OCI-LY7 (cell line): ENCODE data around the gene PRG3.

Experiments
- EZH2phosphoT487 ChIP-seq: fragments of 200-600 bp; sonication (generic); IDR thresholded peaks from 2 replicates; pipeline ENCODE4 v1.6.1; 2018; ENCODE audit warnings: low read depth, borderline replicate concordance, mild to moderate bottlenecking, mixed run types, antibody characterized with exemption, low read length, moderate library complexity, mixed read lengths
- TF ChIP-seq, protein P1 (sequence below): fragments of 200-600 bp; sonication (generic); conservative IDR thresholded peaks from 2 replicates; pipeline ENCODE4 v1.5.1; 2014; ENCODE audit warnings: mild to moderate bottlenecking, antibody characterized with exemption, low read length, moderate library complexity, mixed read lengths

DNA sequence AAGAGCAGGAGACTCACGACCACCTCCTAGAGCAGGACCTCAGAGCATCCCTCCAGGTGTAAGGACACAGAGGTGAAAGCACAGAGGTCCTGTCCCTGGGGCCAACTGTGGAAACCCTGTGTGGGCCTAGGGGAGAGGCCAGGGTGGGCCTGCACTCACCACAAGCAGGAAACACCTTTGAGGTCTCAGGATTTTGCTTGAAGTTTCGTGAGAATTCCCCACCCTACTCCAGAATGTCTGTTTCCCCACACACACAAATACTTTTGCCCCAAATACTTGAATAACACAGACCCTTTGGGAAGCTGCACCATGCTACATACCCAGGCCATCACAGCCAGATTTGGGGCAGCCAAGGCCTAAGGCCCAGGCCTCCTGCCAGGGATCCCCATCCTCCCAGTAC, 27.8 kb upstream of the PRG3 start:
- TF ChIP-seq, protein P1, sequence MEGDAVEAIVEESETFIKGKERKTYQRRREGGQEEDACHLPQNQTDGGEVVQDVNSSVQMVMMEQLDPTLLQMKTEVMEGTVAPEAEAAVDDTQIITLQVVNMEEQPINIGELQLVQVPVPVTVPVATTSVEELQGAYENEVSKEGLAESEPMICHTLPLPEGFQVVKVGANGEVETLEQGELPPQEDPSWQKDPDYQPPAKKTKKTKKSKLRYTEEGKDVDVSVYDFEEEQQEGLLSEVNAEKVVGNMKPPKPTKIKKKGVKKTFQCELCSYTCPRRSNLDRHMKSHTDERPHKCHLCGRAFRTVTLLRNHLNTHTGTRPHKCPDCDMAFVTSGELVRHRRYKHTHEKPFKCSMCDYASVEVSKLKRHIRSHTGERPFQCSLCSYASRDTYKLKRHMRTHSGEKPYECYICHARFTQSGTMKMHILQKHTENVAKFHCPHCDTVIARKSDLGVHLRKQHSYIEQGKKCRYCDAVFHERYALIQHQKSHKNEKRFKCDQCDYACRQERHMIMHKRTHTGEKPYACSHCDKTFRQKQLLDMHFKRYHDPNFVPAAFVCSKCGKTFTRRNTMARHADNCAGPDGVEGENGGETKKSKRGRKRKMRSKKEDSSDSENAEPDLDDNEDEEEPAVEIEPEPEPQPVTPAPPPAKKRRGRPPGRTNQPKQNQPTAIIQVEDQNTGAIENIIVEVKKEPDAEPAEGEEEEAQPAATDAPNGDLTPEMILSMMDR, result no peak
- TF ChIP-seq EZH2phosphoT487, result no peak
